Endothelial cell of umbilical vein (primary cell): ENCODE measurements around the gene ATP6V1D. TPM values are rescaled to one million over a fixed set of nuclear protein-coding genes. Genes with fewer than 3 reads are reported as not detected.

Source experiments
- BruUV-seq: library from RNA; stranded (reverse); fragments of 400-500 nt; replicated peaks from 2 replicates; lab custom pipeline; 2021; lab: Mats Ljungman, UMichigan
- CTCF ChIA-PET: fragments of 300-600, 350-600 bp; sonication (Branson Sonifier 250); formaldehyde crosslinking; loops from one replicate; lab custom pipeline; 2021; ENCODE audit warnings: antibody characterized with exemption, inconsistent platforms; lab: Charles Lee
- POLR2A ChIA-PET: fragments of 300-600, 350-600 bp; sonication (Branson Sonifier 250); formaldehyde crosslinking; loops from one replicate; lab custom pipeline; 2021; ENCODE audit warnings: antibody characterized with exemption, inconsistent platforms; lab: Charles Lee
- DNase-seq: peaks from one replicate; pipeline ENCODE4 v3.0.0-alpha.2; 2011; ENCODE audit warnings: low read depth, low spot score
- FAIRE-seq: peaks from 2 replicates; lab custom pipeline; 2011; peaks lifted over from hg19 to GRCh38; lab: Jason Lieb, UNC
- H2AFZ ChIP-seq: 2 replicates; pipeline ENCODE4 v1.6.0; 2012; ENCODE audit warnings: low read depth, low read length, control low read depth, inconsistent platforms
- H3K27ac ChIP-seq: 2 replicates; pipeline ENCODE4 v1.5.1; 2011; ENCODE audit warnings: low read depth, mild to moderate bottlenecking, control low read depth, low read length, moderate library complexity; ENCODE audit not compliant: insufficient read depth
- H3K27me3 ChIP-seq, 2 experiments: 2 replicates each; pipeline versions ENCODE4 v1.6.0 to v1.6.1; 2011; ENCODE audit warnings: low read length in 2 of 2, mixed read lengths in 1 of 2; ENCODE audit not compliant: control insufficient read depth in 2 of 2, insufficient read depth in 2 of 2
- H3K36me3 ChIP-seq, 2 experiments: 2 replicates in 1 of 2; 3 replicates in 1 of 2; pipeline ENCODE4 v1.5.1; 2011; ENCODE audit warnings: low read length in 2 of 2, mild to moderate bottlenecking in 1 of 2, moderate library complexity in 1 of 2; ENCODE audit not compliant: control insufficient read depth in 2 of 2, insufficient read depth in 2 of 2; ENCODE audit errors: extremely low read depth in 1 of 2
- H3K4me1 ChIP-seq: 3 replicates; pipeline ENCODE4 v1.5.1; 2011; ENCODE audit warnings: mild to moderate bottlenecking, low read length; ENCODE audit not compliant: control insufficient read depth, insufficient read depth; ENCODE audit errors: extremely low read depth
- H3K4me2 ChIP-seq: 2 replicates; pipeline ENCODE4 v1.6.1; 2011; ENCODE audit warnings: low read length, control low read depth, mixed read lengths; ENCODE audit not compliant: insufficient read depth
- H3K4me3 ChIP-seq, 3 experiments: fragments of 200-600 bp in 1 of 3; sonication (generic), shearing (Covaris generic) in 1 of 3; replicated peaks in 1 of 3; 2 replicates each; pipeline ENCODE4 v1.5.1; 2011 to 2016; ENCODE audit warnings: control low read depth in 3 of 3, low read length in 3 of 3, mild to moderate bottlenecking in 2 of 3, inconsistent platforms in 1 of 3, low read depth in 1 of 3, moderate library complexity in 1 of 3; ENCODE audit not compliant: insufficient read depth in 1 of 3
- H3K79me2 ChIP-seq: 2 replicates; pipeline ENCODE4 v1.6.0; 2012; ENCODE audit warnings: low read length, inconsistent platforms; ENCODE audit not compliant: control insufficient read depth, insufficient read depth
- H3K9ac ChIP-seq: replicated peaks from 2 replicates; pipeline ENCODE3; 2011; ENCODE audit warnings: low read length, control low read depth; ENCODE audit not compliant: insufficient read depth; ENCODE audit errors: extremely low read depth
- H3K9me1 ChIP-seq: replicated peaks from 3 replicates; pipeline ENCODE4 v1.6.0; 2011; ENCODE audit warnings: mild to moderate bottlenecking, low read length; ENCODE audit not compliant: control insufficient read depth, insufficient read depth; ENCODE audit errors: extremely low read depth
- H3K9me3 ChIP-seq: replicated peaks from 2 replicates; pipeline ENCODE4 v1.5.1; 2012; ENCODE audit warnings: low read length, inconsistent platforms; ENCODE audit not compliant: control insufficient read depth, insufficient read depth
- H4K20me1 ChIP-seq: replicated peaks from 2 replicates; pipeline ENCODE3; 2011; ENCODE audit warnings: mild to moderate bottlenecking, low read length; ENCODE audit not compliant: control insufficient read depth, insufficient read depth; ENCODE audit errors: extremely low read depth
- EZH2 ChIP-seq: IDR thresholded peaks from 2 replicates; pipeline ENCODE4 v1.6.1; 2012; ENCODE audit warnings: borderline replicate concordance, low read depth, mild to moderate bottlenecking, moderate library complexity, low read length, inconsistent platforms; ENCODE audit not compliant: severe bottlenecking
- FOS ChIP-seq: IDR thresholded peaks from 2 replicates; pipeline ENCODE4 v1.6.1; 2011; ENCODE audit warnings: mild to moderate bottlenecking, low read length, moderate library complexity, borderline replicate concordance; ENCODE audit not compliant: insufficient read depth
- GATA2 ChIP-seq: IDR thresholded peaks from 2 replicates; pipeline ENCODE4 v1.7.0; 2011; ENCODE audit warnings: low read depth, mild to moderate bottlenecking, moderate library complexity, mixed read lengths, low read length; ENCODE audit not compliant: insufficient read length, insufficient read depth
- JUN ChIP-seq: IDR thresholded peaks from 2 replicates; pipeline ENCODE4 v1.6.1; 2011; ENCODE audit warnings: borderline replicate concordance, low read depth; ENCODE audit not compliant: insufficient read length, insufficient read depth
- MYC ChIP-seq: IDR thresholded peaks from one replicate; pipeline ENCODE4 v1.6.1; 2011; ENCODE audit warnings: mild to moderate bottlenecking, low read depth, low read length
- POLR2A ChIP-seq: IDR thresholded peaks from 2 replicates; pipeline ENCODE4 v1.6.1; 2012; ENCODE audit warnings: low read depth, mild to moderate bottlenecking, control low read depth, low read length
- POLR2AphosphoS5 ChIP-seq: IDR thresholded peaks from 2 replicates; pipeline ENCODE4 v1.6.1; 2012; ENCODE audit warnings: low read depth, mild to moderate bottlenecking, control low read depth, low read length, moderate library complexity; ENCODE audit not compliant: insufficient read depth
- dilution Hi-C: fragments of 300-500 bp; cut with MboI; formaldehyde crosslinking; loops from one replicate; pipeline ENCODE4 v1.15.0; 2019; ENCODE audit warnings: low sequenced_read_pairs; ENCODE audit not compliant: extremely low pct_ligation_motif_present
- intact Hi-C: fragments of 100-400 bp; cut with micrococcal nuclease; formaldehyde crosslinking; loops from one replicate; pipeline ENCODE4 v1.10.0; 2022
- polyA plus RNA-seq, 4 experiments: library from polyadenylated mRNA; depleted of rRNA in 3 of 4; stranded (reverse) in 3 of 4; unstranded in 1 of 4; fragments of >200 nt; gene quantifications; 2 replicates each; pipeline versions ENCODE4 v1.2.1 to v1.2.3, GENCODE V29; 2011 to 2012; ENCODE audit warnings: missing spikeins in 1 of 4
- total RNA-seq: library from RNA; stranded (reverse); gene quantifications from 2 replicates; pipeline ENCODE4 v1.2.3, GENCODE V29; 2021
- TF ChIP-seq, protein P1 (sequence below), 2 donors: IDR thresholded peaks; 1 replicate in 1 of 2; 2 replicates in 1 of 2; pipeline ENCODE4 v1.5.1; 2011; ENCODE audit warnings: low read length in 2 of 2, mild to moderate bottlenecking in 2 of 2, moderate library complexity in 2 of 2, control low read depth in 1 of 2, inconsistent platforms in 1 of 2, low read depth in 1 of 2; ENCODE audit not compliant: insufficient read depth in 1 of 2; ENCODE audit errors: extremely low read depth in 1 of 2
- TF ChIP-seq, protein P2 (sequence below): IDR thresholded peaks from 2 replicates; pipeline ENCODE4 v1.6.1; 2011; ENCODE audit not compliant: insufficient read depth, insufficient read length

The ATP6V1D gene
- total and polyA plus RNA-seq, 2 donors (not counting 3 experiments of a cell fraction or from before 2014, with no cell fraction given), result 28.6 to 63.1 TPM

DNA sequence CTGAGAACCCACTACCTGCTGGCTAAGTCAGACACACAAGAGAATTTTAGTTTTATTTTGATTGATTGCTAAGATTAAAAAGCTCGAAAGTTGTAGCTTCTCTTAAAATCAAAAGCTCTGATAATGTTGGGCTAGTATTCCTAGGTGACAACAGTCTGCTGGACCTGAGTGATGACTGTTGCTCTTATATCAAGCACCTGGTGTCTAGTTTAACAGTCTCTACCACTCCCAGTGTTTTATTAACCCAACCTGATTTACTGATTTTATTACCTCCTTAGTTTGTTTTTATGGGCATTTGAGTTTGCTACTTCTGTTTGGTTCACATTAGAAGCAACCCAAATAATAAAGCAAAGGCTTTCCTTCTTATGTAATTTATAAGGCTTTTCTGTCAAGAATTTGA, 41.8 kb downstream of the ATP6V1D start:
- H3K9me1 ChIP-seq, result no peaks in the 10 kb centered on the region

DNA sequence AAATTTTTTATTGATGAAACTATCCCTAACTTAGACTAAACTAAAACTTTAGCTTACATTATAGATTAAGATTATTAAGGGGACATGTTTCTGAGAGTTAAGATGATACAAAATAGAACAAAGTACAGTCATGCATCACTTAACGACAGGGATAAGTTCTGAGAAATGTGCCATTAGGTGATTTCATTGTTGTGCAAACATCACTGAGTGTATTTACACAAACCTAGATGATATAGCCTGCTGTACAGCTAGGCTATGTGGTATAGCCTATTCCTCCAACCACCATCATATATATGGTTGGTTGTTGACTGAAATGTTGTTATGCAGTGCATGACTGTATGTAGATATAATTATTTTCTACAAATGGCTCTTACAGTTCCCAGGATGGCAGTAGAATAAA, 46.5 kb downstream of the ATP6V1D start:
- ChIA-PET CTCF (interaction anchor here (1.0 kb wide), 1 partner anchor 27 kb away, joined by 3 read pairs; no protein-coding TSS in a partner anchor), POLR2A (no interaction called here)
- Histone ChIP-seq H3K79me2 (no peaks in the 10 kb centered on the region), H3K27me3 (no peaks in the 10 kb centered on the region), H3K9me1 (no peaks in the 10 kb centered on the region), H3K36me3 (no peaks in the 10 kb centered on the region), H3K4me2 (no peak overlapping the region), H3K4me1 (no peaks in the 10 kb centered on the region), H2AFZ (no peak overlapping the region), H4K20me1 (no peaks in the 10 kb centered on the region), H3K9ac (no peak overlapping the region), H3K4me3 (no peak overlapping the region), H3K9me3 (no peaks in the 10 kb centered on the region), H3K27ac (no peak overlapping the region)
- dilution Hi-C loops (no loop called here), intact Hi-C loops (no loop called here)
- DNase-seq, result no peak
- BruUV-seq, result no TSS peak
- FAIRE-seq, result no peak
- TF ChIP-seq POLR2A, result no peak
- TF ChIP-seq EZH2, result no peak
- TF ChIP-seq FOS, result no peak
- TF ChIP-seq, protein P1, sequence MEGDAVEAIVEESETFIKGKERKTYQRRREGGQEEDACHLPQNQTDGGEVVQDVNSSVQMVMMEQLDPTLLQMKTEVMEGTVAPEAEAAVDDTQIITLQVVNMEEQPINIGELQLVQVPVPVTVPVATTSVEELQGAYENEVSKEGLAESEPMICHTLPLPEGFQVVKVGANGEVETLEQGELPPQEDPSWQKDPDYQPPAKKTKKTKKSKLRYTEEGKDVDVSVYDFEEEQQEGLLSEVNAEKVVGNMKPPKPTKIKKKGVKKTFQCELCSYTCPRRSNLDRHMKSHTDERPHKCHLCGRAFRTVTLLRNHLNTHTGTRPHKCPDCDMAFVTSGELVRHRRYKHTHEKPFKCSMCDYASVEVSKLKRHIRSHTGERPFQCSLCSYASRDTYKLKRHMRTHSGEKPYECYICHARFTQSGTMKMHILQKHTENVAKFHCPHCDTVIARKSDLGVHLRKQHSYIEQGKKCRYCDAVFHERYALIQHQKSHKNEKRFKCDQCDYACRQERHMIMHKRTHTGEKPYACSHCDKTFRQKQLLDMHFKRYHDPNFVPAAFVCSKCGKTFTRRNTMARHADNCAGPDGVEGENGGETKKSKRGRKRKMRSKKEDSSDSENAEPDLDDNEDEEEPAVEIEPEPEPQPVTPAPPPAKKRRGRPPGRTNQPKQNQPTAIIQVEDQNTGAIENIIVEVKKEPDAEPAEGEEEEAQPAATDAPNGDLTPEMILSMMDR (IDR thresholded peaks at IDR 0.05; ENCODE audit: extremely low read depth in 1 of 2, insufficient read depth in 1 of 2, low read depth in 1 of 2, low read length in 2 of 2), result no peak
- TF ChIP-seq POLR2AphosphoS5, result no peak
- TF ChIP-seq MYC, result no peak
- TF ChIP-seq JUN, result no peak
- TF ChIP-seq GATA2, result no peak
- TF ChIP-seq, protein P2, sequence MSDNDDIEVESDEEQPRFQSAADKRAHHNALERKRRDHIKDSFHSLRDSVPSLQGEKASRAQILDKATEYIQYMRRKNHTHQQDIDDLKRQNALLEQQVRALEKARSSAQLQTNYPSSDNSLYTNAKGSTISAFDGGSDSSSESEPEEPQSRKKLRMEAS, result no peak

More for the DNA sequence above, 41.8 kb downstream of the ATP6V1D start:
- Histone ChIP-seq H3K4me3 (no peak overlapping the region), H3K27me3 (no peaks in the 10 kb centered on the region), H3K9me3 (no peaks in the 10 kb centered on the region), H3K79me2 (no peaks in the 10 kb centered on the region), H4K20me1 (no peaks in the 10 kb centered on the region), H3K27ac (no peak overlapping the region), H3K4me2 (no peak overlapping the region), H3K36me3 (peaks cover 0 to 2% of the 10 kb centered on the region in 2 experiments), H2AFZ (no peak overlapping the region), H3K4me1 (no peaks in the 10 kb centered on the region), H3K9ac (no peak overlapping the region)
- no TSS peak for BruUV-seq
- intact Hi-C loops, result no loop called here
- FAIRE-seq, result no peak
- CTCF ChIA-PET, result interaction anchor here (0.7 kb wide), 2 partner anchors 11 to 396 kb away, joined by 3 to 4 read pairs; no protein-coding TSS in a partner anchor
- POLR2A ChIA-PET, result no interaction called here
- dilution Hi-C loops, result no loop called here
- no peak for DNase-seq
- TF ChIP-seq MYC (no peak), JUN (no peak), FOS (no peak), EZH2 (no peak), GATA2 (no peak), POLR2A (no peak), POLR2AphosphoS5 (no peak)
- TF ChIP-seq, protein P2, result no peak
